Hindlimb muscle (tissue), 1 donor: Measurements from ENCODE around the gene RUFY1. TPM values are rescaled to one million over a fixed set of nuclear protein-coding genes. Genes with fewer than 3 reads are reported as not detected.

Experiments used
- DNase-seq: peaks from one replicate; pipeline ENCODE4 v3.0.0-alpha.2; 2013
- polyA plus RNA-seq: library from polyadenylated mRNA; unstranded; fragments of 120-200 nt; gene quantifications from one replicate; pipeline ENCODE4 v1.2.1, GENCODE V29; 2013; ENCODE audit not compliant: insufficient read length

Gene RUFY1
- polyA plus RNA-seq, 1 donor: 40.6 TPM

- no peak for DNase-seq
Measured at GRCh38 chr5:179605026-179605833, 54.9 kb downstream of the RUFY1 start.

DNA sequence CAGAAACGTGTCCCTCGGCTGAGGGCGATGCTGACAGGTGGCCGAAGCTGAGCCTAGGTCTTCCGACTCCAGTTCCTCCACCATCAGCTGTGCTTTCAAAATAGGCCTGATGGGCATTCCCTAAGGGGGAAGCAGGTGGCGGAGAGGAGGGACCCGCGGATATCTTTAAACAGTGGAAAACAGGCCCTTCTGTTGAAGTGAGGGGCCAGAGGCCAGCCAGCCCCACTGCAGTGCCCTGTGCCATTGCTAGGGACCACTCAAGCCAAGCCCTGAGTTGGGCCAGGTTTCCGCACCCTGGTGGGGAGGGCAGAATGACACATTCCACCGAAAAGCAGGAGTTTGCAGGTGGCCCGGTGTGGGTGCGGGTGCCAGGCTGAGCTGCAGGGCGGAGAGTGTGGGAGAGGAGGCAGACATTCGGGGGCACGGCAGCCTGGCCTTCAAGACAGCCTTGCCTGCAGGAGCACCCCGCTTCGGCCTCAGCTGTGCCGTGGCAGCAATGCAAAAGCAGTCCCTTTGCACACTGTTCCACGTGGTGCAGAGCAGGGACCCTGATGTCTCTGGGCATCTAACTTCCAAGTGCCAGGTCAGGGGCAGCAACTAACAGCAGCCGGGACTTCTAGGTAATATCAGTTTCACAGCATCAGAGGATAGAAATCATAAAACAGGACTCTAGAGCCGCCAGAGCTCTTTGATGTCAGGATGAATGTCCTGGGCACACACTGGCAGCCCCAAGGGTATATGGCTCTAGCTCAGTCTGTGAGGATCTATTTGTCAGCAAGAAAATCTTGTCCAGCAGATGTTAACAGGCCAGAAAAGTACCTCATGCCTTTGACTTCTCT lies 55.9 kb downstream of the RUFY1 start:
- no peak for DNase-seq

DNA sequence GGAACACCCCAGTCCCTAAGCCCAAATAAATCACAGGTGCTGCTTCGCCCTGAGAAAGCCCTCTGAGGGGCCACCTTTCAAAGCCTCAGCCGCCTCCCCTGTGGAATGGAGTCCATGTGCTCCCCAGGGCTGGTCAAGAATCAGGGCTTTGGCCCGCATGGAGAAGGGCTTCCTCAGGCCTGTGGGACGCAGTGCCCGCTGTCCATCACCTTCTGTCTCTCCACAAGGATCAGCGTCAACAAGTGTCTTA lies 56.5 kb downstream of the RUFY1 start:
- DNase-seq: no peak

- no peak for DNase-seq
Measured at GRCh38 chr5:179607160-179607931, 57.0 kb downstream of the RUFY1 start.

DNA sequence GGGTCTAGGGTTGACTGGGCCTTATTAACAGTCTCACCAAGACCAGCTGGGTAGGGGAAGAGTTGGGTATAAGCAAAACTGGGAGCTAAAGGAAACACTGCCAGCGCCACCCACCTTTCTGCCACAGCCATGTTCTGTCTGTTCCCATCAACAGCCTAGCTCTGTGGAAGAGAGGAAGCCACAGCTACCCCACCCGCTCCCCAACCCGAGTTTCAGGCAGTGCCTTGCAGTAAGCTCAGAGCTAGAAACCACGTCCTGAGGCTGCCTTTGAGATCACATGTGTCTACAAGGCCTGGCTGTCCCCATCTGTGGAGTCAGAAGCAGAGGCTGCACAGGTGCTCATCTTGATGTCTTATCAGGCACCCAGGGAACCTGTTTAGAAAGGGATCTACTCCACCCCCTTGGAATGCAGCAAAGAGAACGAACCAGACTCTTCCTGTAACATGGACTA lies 57.8 kb downstream of the RUFY1 start:
- no peak for DNase-seq

GRCh38 chr5:179609834-179610108 lies 59.4 kb downstream of the RUFY1 start:
- no peak for DNase-seq

DNA sequence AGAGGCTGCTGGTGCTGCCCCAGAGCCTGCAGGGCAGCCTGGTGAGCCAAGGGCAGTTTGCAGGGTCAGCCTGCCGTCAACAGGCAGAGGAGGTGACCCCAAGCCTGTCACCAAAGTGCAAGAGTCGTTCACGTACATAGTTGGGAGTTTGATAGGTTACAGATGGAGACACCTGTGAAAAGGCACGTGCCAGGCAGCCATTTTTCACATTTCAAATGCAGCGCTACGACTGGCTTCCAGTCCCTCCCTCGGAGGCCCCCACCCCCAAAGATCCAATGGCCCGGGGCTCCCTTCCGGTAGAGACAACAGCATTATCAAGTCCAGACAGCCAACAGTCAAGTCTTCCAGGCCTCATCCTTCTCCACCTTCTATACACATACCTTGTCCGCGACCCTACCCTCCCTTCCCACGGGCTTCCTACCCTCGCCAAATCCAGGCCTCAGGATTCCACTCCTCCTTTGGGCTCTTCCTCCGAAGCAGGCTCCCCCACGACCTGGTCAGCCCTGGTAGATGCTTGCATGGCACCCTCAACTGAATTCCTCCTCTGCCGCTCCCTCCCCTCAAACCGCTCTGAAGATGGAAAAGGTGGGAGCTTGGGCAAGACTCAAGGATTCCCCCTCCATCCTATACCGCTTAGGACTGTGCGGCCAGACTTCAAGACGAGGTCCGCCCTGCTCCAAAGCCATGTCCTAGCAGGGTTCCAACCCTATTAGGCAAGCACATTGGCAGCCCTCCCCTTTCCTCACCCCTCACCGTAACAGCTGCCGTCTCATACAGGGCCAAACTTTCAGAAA lies 60.0 kb downstream of the RUFY1 start:
- no peak for DNase-seq

DNA sequence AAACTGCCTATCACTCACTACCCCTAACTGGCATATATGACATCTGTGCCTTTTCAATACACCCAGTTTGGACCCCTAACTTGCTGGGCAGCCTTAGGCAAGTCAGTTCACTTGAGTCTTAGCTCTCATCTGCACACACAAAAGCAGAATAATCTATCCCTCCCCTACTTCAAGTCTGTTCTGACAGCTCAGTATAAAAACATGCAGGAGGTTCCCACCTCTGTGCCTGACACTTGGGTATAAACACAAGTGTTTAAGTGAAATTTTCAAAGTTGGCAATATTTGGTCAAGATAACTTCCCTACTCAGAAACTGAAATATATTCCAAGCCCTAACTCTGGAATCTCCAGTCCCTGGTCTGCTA lies 60.5 kb downstream of the RUFY1 start:
- DNase-seq: no peak

GRCh38 chr5:179612577-179613459 lies 62.5 kb downstream of the RUFY1 start:
- DNase-seq: no peak

GRCh38 chr5:179613460-179614071 lies 63.2 kb downstream of the RUFY1 start:
- DNase-seq: no peak

GRCh38 chr5:179614745-179615144 lies 64.4 kb downstream of the RUFY1 start:
- DNase-seq: no peak

DNA sequence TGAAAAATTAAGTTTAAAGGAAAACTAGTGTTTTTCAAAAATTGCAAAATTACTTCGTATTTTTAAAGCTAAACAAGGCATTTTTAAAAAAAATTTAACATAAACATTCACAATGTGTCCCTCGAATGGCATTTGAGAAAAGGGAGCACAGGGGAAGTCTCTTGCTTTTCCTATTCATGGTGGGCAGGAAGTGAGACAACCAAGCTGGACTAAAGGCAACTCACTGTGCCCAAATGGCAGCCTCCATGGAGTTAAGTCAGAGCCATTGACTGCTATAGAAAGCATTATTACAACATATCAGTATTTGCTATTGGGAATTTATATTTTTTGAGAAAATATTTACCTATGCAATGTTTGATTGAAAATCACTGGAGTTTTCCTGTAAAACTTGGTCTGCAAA lies 64.8 kb downstream of the RUFY1 start:
- no peak for DNase-seq

GRCh38 chr5:179616002-179616594 lies 65.7 kb downstream of the RUFY1 start:
- DNase-seq: no peak

DNA sequence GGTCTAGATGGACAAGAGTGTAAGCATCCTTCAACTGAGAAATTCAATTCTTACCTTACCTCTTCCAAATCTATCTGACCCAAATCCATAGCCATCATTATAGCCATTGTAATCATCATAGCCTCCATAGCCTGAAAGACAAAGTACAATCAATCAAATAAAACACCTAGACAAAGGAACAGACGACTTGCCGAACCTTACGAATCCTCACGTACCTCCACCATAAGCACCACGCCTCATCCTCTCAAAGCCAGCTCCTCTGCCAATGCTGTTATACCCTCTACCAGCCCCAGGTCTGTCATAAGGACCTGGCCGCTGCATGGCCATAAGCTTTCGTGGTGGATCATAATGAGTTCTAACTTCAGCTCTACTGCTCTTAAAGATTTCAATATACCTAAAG lies 67.6 kb downstream of the RUFY1 start:
- no peak for DNase-seq

DNA sequence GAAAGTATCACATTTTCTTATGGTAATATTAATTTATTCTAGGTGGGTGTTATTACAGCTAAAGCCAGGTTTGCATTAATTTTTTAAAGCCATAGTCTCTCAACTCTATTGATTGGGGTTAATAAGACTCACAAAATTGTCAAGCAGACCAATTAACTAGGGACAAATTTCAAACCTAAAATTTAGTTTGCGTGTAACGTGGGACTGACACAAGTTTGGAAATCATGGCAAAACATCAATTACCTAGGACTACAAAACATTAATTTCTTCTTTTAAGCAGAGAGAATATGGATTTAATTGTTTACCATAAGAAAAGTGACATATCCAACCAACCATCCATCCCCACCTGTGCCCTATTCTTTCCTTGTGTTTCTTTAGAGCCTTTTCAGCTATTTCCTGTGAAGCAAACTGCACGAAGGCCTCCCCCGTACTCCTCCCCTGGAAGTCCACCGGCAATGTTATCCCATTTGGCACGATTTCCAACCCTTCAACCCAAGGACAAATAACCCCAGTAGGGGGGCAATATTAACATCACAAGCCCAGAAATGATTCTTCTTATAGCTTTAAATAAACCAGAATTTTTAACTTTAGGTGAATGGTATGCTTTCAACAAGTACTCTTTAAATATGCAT lies 68.7 kb downstream of the RUFY1 start:
- no peak for DNase-seq

GRCh38 chr5:179619776-179620175 lies 69.4 kb downstream of the RUFY1 start:
- no peak for DNase-seq

GRCh38 chr5:179620293-179620692 lies 69.9 kb downstream of the RUFY1 start:
- DNase-seq: no peak

DNA sequence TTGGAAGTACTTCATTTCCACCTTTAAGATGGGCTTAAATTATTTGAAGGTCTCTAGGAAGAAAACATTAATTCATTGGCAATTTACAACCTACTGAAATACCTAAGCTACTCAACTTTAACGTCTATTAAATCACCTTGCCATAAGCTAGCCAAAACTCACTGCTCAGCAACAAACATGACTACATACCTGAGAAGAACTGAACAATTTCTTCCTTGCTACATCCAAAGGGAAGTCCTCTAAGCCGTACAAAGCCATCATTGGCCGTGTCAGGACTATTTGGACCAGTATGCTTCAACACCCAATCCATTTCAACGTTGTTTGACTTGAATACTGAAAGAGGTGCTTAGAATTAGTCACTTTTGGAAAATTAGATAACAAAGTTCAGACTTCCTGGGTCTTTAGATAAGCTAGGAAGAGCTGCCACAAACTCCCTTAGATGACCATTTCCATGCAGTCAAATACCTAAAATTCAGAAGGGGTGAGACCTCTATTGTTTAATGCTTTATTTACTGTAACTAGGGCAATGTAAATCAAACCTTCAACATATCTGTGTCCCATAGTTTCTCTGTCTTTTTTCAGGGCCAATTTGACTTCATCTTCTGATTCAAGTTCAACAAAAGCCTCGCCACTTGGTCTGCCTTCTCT lies 70.5 kb downstream of the RUFY1 start:
- DNase-seq: no peak

- no peak for DNase-seq
Measured at GRCh38 chr5:179621551-179622214, 71.3 kb downstream of the RUFY1 start.
